RWPE1 (cell line): Measurements from ENCODE around the gene ZNF683.
"Not testable (repeated sequence)": the region's sequence is repeated elsewhere in the genome, so short reads cannot be mapped to it uniquely, and the experiment has no call there.

ENCODE experiments used
- CTCF ChIA-PET: fragments of 350-600 bp; sonication (Branson Sonifier 250); formaldehyde crosslinking; extraction: SDS; loops from one replicate; lab custom pipeline; 2021; lab: Yijun Ruan, JAX
- POLR2A ChIA-PET: fragments of 400-600 bp; formaldehyde crosslinking; extraction: SDS; loops from one replicate; lab custom pipeline; 2020; ENCODE audit warnings: antibody characterized with exemption; ENCODE audit not compliant: low non-redundant PET; lab: Yijun Ruan, JAX
- DNase-seq: peaks from one replicate; pipeline ENCODE4 v3.0.0; 2012; ENCODE audit warnings: low spot score
- H3K27ac ChIP-seq: fragments of 450-650 bp; 2 replicates; pipeline ENCODE4 v1.5.1; 2017
- CTCF ChIP-seq: fragments of 450-650 bp; conservative IDR thresholded peaks from 2 replicates; pipeline ENCODE4 v1.5.1; 2017; ENCODE audit warnings: low read depth, mild to moderate bottlenecking

Gene ZNF683

DNA sequence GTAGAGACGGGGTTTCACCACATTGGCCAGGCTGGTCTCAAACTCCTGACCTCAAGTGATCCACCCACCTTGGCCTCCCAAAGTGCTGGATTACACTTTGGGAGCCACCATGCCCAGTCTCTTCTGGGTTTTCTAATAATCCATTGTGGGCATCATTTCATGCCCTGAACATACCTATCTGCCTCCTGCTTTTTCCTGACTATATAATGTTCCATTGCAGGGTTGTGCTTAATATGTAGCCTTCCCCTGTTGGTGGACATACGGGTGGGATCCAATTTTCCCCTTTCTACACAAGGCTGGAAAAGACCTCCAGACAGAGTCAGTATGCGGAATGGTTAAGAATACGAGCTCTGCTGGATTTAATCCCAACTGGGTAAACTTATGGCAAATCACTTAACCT is 3.5 kb upstream of the ZNF683 start:
- no peak for DNase-seq
- no peak overlapping the region for H3K27ac ChIP-seq
- ChIA-PET POLR2A (no interaction called here), CTCF (no interaction called here)
- TF ChIP-seq CTCF = no peak

GRCh38 chr1:26375081-26375480 is 2.5 kb upstream of the ZNF683 start:
- peak overlapping the region; percentile 58 for H3K27ac ChIP-seq
- no peak for TF ChIP-seq CTCF
- no peak for DNase-seq
- ChIA-PET CTCF (interaction anchor here (0.7 to 2.0 kb wide), 2 partner anchors 11 to 533 kb away, joined by 3 to 12 read pairs; no protein-coding TSS in a partner anchor), POLR2A (no interaction called here)

DNA sequence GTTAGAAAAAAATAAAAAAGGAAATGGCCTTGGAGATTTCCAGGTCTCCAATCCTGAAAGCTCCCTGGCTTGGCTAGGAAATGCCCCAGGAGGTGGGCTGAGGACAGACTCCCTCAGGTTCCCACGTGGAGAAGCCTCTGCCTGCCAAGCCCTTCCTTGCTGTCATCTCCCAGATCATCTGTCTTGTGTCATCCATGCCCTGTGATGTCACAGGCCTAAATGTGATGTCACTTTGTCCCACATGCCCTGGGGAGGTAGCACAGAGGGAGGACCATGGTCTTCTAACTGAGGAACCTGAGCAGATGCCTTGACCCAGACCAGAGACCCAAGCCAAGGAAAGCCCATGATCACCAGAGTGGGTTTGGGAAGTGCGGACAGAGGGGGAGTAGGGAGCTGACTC is 1.8 kb upstream of the ZNF683 start:
- CTCF ChIA-PET = interaction anchor here (0.6 to 2.0 kb wide), 3 partner anchors 10 to 534 kb away, joined by 3 to 12 read pairs (median 4); no protein-coding TSS in a partner anchor
- peak overlapping the region; percentile 42 for H3K27ac ChIP-seq
- DNase-seq, POLR2A ChIA-PET: not testable (repeated sequence)

GRCh38 chr1:26373789-26374188 is 1.2 kb upstream of the ZNF683 start:
- no peak for DNase-seq
- POLR2A ChIA-PET = no interaction called here
- TF ChIP-seq CTCF = no peak
- peak overlapping the region; percentile 42 for H3K27ac ChIP-seq
- CTCF ChIA-PET = interaction anchor here (0.5 to 2.0 kb wide), 3 partner anchors 10 to 213 kb away, joined by 4 to 12 read pairs (median 4); no protein-coding TSS in a partner anchor

DNA sequence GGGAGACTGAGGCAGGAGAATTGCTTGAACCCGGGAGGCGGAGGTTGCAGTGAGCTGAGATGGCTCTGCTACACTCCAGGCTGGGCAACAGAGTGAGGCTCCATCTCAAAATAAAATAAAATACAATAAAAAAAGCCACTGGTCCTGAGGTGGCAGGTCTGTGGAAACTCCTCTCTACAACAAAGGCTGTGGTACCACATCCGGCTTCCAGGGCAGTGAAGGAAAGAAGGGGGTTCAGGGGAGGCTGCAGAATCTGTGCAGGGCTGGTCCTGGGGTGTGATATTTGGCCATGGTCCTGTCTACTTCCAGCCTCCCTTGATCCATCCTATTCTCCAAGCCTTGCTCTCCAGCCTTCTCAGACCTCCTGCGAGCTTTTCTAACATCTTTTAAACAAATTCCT is 731 bp upstream of the ZNF683 start:
- ChIA-PET POLR2A (no interaction called here), CTCF (interaction anchor here (0.5 to 2.0 kb wide), 2 partner anchors 9 to 130 kb away, joined by 4 to 12 read pairs; no protein-coding TSS in a partner anchor)

GRCh38 chr1:26372039-26372438 is 511 bp downstream of the ZNF683 start:
- ChIA-PET POLR2A (interaction anchor here (0.6 kb wide), 1 partner anchor 9 kb away, joined by 3 read pairs; no protein-coding TSS in a partner anchor), CTCF (interaction anchor here (1.0 kb wide), 1 partner anchor 8 kb away, joined by 3 read pairs; no protein-coding TSS in a partner anchor)
- H3K27ac ChIP-seq = peak overlapping the region; percentile 79
- peak; percentile 85 for DNase-seq
- no peak for TF ChIP-seq CTCF

More for the DNA sequence above, 731 bp upstream of the ZNF683 start:
- peak overlapping the region; percentile 79 for H3K27ac ChIP-seq
- DNase-seq = no peak
- TF ChIP-seq CTCF = no peak
